HG03432 (cell line): ENCODE results near the gene GBX1.
A peak's percentile ranks its signal among the peaks of the same experiment; 100 is the strongest.

Experiments
- ATAC-seq: cut with Tn5 transposase; IDR thresholded peaks from one replicate; pipeline ENCODE4 v1.9.1; 2021; ENCODE audit warnings: mild to moderate bottlenecking, moderate library complexity; ENCODE audit not compliant: unreplicated experiment

The GBX1 gene

DNA sequence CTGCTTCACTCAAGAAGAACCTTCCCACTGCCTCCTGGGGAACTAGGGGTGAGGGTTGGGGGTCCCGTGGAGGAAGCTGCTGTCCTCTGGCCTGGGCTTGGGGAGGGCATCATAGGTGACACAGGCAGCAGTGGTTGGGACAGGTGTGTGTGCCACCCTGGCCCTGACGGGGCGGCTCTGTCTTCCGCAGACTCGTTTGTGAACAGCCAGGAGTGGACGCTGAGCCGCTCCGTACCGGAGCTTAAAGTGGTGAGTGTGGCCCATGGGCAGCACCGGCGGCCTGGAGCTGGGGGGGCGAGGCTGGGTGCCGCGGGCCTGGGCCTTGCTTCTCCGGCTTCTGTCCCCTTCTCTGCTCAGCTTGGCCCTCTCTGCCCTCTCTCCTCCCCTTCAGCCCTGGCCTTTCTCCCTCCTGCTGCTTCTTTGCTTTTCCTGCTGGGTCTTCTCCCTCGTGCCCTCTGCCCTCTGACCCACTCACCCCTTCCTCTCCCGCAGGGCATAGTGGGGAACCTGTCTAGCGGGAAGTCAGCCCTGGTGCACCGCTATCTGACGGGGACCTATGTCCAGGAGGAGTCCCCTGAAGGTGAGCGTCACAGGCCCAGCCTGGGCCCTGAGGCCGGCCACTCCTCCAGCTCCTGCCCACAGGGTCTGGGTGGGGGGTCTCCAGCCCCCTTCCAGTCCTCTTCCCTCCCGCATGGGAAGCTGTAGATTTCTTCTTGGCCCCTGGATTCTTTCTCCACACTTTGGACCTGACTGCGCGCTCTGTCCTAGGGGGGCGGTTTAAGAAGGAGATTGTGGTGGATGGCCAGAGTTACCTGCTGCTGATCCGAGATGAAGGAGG, 50.7 kb downstream of the GBX1 start:
- ATAC-seq: no peak

DNA sequence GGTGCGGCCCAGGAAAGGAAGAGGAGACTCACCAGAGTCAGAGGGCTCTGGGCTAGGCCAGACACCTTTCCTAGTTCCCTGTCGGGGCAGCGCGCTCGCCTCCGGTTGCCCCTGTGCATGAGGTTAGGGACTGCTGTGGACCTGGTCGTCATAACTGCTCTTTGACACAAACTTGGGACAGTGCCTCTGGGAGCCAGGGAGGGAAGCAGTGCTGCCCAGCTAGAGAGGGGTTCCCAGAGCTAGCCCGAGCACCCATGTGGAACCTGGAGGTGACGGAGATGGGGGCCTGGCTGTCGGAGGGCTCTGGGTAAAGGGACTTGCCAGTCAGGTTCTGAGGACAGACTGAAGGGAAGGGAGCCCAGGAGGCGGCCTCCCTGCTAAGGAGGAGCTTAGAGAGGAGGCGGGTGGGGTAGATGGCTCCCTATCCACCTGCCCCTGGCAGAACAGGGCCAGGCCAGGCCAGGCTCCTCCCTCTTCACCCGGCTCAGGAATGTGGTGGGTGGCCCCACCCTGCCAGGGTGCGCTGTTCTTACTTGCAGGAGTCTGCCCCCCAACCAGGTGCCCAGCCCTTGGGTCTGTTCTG, 51.6 kb downstream of the GBX1 start:
- no peak for ATAC-seq

DNA sequence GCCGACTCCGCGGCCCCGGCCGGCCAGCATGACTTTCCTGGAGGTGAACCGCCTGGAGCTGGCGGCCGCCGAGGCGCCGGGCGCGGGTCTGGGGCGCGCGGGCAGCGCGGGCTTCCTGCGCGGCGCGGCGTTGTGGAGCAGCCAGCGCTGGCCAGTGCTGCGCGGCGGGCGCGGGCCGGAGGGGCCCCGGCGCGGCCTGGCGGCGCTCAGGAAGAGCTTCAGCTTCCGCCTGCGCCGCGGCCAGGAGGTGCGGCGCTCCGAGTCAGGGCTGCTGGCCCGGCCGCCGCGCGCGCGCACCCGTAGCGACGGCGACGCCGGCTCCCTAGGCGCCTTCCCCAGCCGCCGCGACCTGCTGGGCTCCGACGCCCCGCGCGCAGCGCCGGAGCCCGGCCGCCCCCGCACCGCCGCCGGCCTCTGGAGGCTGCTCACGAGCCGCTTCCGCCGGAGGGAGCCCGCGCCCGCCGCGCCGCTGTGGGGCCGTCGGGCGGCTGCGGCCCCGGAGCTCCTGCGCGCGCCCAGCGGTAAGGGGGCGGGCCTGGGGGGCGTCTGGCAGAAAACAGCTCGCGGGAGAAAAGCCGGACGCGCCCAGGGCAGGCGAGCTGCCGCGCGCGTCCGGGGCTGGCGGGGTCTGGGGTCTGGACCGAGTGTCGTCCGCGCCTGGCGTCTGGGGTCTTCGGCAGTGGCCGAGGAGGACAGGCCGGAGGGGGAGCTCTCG, 52.2 kb downstream of the GBX1 start:
- ATAC-seq: no peak

DNA sequence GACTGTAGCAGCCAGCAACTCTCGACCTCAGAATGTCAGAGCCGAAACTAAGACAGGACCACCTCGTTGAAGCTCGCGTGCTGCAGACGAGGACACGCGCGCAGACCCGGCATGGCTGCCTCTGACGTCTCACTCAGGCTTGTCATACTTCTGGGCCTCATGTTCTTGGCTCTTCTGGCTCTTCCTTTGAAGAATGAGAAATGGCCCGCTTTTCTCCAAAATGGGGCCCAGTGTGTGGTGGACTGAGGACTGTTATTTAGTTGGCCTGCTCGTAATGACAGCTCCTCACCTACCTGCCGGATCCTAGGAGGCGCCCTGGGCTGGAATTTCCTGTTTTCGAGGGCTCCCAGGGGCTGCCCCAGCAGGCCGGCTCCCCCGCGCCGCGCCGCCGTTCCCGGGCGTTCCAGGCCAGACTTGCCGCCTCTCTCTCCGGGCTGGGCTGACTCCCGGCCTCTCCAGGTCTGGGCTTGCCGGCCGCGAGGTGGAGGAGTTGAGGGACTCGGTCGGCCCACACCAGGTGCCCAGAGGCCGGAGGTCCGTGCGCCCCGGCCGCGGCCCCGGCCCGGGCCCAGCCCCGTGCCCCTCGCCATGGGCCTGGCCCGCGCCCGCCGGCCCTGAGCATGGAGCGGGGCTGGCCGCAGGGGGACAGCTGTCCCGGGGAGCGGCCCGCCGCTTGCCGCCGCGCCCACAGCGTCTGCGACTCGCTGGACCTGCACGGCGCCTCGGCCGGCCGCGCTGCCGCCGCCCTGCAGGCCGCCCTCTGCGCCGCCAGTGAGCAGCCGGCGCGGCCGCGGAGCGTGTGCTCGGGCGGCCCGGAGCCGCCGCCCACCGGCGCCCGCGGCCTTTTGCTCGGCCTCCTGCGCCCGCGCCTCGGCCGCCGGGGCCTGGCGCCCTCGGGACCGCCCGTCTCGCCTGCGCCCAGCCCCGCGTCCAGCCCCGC, 53.1 kb downstream of the GBX1 start:
- ATAC-seq: no peak

DNA sequence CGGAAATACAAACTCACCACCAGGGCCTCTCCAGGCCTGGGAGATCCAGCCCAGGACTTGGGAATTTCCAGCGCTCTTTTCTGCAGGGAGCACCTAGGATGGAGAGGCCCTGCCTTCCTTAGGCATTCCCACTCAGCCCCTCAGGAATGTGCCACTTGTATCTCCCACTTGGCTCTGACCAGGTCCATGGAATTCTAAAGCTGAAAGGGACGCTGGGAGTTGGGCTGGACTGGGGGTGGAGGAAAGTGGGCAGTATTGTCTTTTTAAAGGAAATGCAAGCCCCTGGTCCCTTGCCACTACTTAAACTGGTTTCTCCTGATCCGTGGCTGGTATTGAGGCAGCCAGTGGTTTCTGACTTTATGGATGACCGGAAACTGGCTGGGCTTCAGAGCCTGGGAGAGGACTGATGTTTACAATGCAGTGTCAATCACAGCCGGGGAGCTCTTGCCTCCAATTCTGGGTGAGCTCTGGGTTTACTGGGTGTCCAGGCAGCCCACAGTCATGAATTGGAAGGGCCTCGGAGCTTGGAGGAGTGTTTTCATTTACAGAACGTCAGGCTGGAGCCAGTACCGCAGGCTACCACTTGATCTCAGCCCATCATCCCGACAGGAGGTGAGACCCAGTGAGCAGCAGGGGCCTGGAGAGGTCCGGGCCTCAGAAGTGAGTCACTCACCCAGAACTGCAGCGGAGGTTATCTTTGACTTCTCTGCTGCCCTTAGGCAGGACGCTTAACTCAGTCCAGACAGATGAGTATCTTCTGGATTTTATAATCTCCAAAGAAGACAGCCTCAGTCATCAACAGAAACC, 53.9 kb downstream of the GBX1 start:
- ATAC-seq: no peak

DNA sequence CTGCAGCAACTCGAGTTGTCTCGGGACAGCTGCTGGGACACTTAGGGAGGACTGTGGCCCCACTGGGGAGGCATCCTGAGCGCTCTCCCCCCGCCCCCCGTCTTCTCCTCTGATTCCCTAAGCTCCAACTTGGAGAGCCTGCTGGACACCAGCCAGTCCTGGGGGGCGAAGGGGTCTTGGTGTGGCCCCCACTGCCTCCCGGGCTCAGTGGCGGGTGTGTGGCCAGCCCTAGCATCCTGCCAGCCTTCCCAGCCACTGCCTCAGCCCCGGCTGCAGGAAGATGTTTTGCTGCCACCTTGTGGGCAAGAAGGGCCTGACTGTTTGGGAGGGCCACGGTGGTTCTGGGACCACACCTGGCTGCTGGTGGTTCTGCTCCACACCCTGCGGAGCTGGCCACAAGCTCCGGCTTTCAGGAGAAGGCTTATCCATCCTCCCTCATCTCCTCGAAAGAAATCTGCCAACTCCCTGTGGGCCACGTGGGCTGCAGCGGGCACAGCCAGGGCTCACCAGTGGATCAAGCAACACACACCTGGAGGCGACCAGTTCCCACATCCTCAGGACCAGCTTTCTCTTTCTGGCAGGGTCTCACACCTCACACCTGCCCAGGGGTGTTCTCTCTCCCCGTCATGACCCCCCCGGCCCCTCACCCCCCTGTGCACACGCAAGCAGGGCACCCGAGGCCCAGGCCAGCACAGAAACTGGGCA, 56.4 kb downstream of the GBX1 start:
- peak; percentile 86 for ATAC-seq

DNA sequence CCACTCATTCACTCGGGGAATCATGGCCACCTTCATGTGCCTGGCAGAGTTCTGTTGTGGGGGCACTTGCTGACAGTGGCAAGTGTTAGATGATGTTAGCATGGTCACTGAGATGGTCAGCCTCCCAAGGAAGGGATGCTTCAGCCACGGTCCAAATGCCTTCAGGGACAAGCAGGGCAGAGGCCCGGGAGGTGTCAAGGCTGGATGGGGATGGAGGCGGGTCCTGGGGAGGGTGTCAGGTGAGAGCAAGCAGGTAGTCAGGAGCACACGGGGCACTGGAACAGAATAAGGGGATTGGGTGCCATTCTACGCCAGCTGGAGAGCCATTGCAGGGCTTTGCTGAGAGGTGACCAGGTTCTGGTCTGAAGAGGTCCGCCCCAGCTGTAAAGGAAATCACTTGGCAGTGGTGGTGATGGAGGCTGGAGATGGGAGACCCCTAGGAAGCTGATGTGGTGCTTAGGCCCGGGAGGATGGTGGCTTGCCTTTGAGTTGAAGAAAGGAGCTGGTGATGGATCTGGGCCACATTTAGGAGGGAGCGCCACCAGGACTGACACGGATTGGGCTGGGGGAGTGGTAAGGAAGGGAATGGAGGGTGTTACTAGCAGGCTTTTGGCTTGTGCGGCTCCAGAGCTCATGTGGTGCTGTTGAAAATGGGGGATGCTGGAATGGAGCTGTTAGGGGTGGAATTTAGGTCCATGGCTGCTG, 57.1 kb downstream of the GBX1 start:
- no peak for ATAC-seq

DNA sequence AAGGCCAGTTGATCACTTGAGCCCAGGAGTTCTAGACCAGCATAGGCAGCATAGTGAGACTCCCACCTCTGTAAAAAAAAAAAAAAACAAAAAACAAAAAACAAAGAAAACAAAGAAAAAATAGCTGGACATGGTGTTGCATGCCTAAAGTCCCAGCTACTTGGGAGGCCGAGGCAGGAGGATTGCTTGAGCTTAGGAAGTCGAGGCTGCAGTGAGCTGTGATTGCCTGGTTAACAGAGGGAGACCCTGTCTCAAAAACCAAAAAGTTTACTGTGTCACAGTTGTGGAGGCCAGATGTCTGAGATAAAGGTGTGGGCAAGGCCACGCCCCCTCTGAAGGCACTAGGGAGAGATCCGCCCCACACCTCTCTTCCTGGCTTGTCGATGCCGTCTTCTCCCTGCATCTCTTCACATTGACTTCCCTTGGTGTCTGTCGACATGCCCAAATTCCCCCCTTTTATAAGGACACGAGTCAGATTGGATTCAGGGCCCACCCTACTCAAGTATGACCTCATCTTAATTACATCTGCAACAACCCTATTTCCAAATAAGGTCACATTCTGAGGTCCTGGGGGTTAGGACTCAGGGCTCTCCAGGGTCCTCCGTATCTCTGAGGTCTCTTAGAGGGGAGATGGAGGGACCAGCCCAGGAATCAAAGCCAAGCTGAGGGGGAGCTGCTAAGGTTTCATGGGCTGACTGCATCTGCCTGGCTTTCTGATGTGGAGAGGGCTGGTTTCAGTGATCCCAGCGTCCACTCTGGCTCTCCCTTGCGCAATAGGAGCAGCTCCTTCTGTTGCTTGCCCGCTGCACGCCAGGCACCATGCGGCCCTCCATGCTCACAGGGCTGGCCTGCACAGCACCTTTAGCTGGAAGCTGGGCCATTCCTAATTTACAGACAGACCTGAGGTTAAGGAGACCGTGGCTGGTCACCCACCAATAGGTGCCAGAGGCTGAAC, 58.1 kb downstream of the GBX1 start:
- no peak for ATAC-seq

DNA sequence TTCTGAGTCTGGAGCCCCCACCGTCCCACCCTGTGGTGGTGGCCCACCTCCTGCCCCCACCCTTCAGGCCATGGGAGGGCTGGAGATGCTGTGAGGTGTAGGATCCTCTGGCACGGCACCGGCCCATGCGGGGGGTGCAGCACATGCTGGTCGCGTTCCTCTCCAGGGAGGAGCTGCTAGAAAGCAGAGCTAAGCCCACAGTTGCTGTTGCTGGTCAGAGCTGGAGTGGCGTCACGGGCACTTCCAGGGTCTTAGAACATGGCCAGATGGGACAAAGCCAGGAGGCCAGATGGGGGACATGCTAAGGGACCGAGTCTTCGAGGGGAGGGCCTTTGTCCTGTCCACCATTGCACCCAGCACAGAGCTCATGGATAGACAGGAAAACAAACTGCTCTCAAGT, 59.6 kb downstream of the GBX1 start:
- ATAC-seq: no peak

DNA sequence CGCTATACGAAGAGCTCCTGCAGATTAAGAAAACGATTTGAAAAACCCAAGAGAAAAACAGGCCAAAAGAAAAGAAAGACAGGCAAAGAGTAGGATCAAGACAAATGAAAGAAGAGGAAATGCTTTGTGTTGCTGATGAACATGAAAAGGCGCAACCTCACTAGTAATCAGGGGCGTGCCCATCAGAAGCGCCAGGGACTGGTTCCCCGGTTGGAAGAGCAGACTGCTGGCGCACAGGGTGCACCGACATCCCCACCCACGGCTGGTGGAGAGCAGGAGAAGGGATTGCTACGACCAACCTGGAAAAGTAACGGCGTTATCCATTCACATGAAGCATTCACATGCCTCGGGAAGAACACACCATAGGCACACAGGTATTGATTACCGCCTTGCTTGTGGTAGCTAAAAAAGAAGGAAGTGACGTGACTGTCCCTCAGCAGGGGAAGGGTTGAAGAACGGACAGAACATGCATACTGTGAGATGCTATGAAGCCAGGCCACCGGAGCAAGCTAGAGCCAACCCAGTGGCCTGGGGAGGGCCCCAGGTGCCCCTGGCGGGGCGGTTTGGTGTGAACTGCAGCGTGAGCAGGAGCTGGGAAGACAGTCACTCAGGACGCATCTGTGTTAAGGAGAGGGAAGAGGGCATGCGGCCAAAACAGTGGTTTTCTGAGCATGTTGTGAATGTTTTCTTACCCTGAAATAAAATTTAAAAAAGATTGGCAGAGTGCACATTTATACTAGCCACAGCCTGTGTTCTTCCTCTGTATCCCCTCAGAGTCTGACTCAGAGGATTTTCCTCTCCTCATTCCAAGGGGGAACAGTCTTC, 62.9 kb downstream of the GBX1 start:
- no peak for ATAC-seq

DNA sequence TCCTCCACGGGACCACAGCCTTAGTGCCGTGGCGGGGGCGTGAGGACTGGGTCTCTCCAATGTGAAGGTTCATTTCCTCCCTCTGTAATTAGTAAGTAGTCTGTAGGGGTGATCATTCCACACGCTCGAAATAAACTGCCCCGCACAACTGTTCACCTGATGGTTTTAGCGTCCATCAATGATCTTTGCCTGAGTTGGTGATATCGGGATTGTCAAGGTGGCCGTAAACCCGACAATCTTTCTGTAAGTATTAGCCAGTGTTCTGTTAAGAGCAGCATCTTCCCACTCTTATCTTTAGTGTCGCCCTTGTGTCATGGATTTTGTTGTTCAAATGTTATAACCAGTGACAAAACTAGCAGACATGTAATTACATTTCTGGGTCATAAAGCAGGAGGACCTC, 63.5 kb downstream of the GBX1 start:
- no peak for ATAC-seq

DNA sequence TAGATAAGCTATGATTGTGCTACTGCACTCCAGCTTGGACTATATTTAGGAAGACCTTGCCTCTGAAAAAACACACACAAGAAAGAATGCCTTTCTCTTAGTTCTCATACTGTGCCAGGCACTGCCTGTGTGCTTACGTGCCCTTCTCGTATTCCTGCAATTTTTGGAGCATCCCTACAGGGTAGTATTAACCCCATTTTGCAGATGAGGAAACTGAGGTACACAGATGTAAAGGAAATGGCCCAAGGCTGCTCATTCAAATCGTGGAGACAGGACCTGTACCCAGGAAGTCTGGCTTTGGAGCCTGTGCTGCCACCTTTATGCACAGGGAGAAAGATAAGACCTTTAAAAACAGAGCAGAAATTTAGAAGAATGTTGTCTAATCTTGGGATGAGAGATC, 64.5 kb downstream of the GBX1 start:
- ATAC-seq: no peak

DNA sequence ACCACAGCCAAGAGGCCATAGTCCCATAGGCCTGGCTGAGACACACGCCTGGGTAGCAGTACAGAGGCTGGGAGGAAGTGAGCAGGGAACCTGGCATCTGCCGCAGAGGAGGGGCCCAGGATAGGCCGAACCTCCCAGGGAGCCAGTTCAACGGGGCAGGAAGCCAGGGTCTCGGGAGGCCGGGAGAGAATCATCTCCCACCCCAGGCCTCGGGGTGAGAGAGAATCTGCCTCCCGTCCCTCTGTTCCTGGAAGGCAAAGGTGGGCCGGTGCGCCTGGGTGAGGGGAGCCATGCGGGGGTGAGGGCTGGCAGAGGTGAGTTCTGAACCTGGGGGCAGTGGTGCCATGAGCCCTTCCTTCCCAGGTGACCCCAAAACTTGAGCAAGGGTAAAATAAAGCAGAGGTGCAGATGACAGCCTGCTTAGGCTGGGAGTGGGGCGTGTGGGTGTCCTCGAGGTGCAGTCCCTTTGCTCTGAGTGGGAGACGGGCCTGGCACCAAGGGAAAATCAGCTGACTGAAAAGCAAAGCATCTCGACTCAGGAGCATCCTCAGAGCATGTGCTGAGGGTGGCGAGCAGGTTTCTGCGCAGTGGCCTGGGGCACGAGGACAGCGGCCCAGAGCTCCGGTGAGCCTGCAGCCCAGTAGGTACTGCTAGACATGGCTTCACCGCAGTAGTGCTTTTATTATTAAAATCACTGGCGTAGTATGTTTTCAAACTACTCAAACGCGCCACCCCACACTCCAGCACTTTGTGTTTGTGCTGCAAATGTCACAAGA, 65.7 kb downstream of the GBX1 start:
- ATAC-seq: no peak

DNA sequence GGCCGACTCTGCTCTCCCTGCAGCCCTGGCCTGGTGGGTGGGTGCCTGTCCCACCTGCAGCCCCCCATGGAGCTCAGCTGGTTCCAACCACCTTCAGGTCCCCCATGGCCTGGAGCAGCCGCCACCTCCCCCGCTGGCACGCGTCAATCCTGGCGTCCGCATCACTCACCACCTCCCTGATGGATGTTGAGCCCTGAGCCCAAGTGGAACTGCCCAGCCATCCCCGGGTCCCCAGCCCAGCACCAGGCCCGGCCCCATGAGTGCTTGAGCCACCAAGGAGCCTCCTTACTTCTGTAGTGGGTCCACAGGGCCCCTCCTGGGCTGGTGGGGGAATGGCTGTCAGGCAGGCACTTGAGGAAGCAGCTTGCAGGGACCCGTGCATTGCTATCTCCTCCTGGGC, 66.6 kb downstream of the GBX1 start:
- ATAC-seq: no peak

DNA sequence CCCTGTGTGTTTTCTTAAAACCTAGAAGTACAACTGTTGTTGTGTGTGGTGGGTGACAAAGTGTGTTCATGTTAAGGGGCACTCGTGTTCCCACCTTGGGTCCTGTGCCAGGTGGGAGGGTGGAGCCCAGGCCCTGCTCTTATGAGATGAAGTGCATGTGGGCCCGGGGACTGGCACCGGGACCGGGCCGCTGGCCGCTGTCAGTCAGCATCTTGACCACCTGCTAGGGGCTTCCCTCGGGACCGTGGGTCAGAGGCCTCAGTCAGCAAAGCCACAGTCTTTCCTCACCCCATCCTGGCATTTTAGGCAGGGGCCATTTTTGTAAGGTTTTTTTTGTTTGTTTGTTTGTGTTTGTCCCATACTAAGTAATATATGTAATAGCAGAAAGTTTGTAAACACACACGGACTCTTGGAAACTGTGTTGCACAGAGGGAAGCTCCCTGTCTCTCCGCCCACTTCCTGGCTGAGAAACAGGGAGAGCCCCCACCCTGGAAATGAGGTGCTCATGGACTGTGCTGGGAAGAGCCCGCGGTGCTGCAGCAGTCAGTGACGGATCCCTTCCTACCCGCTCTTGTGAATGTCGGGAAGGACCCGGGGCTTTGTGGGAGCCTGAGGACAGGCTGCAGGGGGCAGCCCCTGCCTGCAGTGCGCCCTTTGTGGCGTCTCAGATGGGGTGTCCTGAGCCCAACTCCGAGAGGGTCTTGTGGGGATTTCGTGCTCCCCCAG, 67.8 kb downstream of the GBX1 start:
- ATAC-seq: no peak
